Ishikawa (cell line): ENCODE data around the gene ACHE.

ENCODE experiments used
- CEBPB ChIP-seq: IDR thresholded peaks from 2 replicates; pipeline ENCODE4 v1.6.1; 2012
- CREB1 ChIP-seq: IDR thresholded peaks from 2 replicates; pipeline ENCODE4 v1.6.1; 2012; ENCODE audit warnings: low read depth
- EGR1 ChIP-seq: IDR thresholded peaks from 2 replicates; pipeline ENCODE4 v1.6.1; 2012
- EP300 ChIP-seq: IDR thresholded peaks from 2 replicates; pipeline ENCODE4 v1.6.1; 2012; ENCODE audit warnings: borderline replicate concordance
- FOXM1 ChIP-seq: IDR thresholded peaks from 2 replicates; pipeline ENCODE4 v1.6.1; 2012; ENCODE audit warnings: low read depth, borderline replicate concordance
- NFIC ChIP-seq: IDR thresholded peaks from 2 replicates; pipeline ENCODE4 v1.6.1; 2012
- RAD21 ChIP-seq: IDR thresholded peaks from 2 replicates; pipeline ENCODE4 v1.6.1; 2012; ENCODE audit warnings: low read depth
- REST ChIP-seq: IDR thresholded peaks from 2 replicates; pipeline ENCODE4 v1.6.1; 2012; ENCODE audit warnings: low read depth, mild to moderate bottlenecking
- TAF1 ChIP-seq: IDR thresholded peaks from 2 replicates; pipeline ENCODE4 v1.6.1; 2012; ENCODE audit warnings: low read depth, mild to moderate bottlenecking
- TCF12 ChIP-seq: IDR thresholded peaks from 2 replicates; pipeline ENCODE4 v1.6.1; 2012; ENCODE audit warnings: low read depth
- TEAD4 ChIP-seq: IDR thresholded peaks from 2 replicates; pipeline ENCODE4 v1.6.1; 2012
- USF1 ChIP-seq: IDR thresholded peaks from 2 replicates; pipeline ENCODE4 v1.6.1; 2012
- YY1 ChIP-seq: IDR thresholded peaks from 2 replicates; pipeline ENCODE4 v1.6.1; 2012; ENCODE audit warnings: low read depth
- ZBTB7A ChIP-seq: IDR thresholded peaks from 2 replicates; pipeline ENCODE4 v1.6.1; 2012; ENCODE audit warnings: low read depth
- TF ChIP-seq, protein P1 (sequence below): IDR thresholded peaks from 2 replicates; pipeline ENCODE4 v1.6.1; 2012

The ACHE gene

DNA sequence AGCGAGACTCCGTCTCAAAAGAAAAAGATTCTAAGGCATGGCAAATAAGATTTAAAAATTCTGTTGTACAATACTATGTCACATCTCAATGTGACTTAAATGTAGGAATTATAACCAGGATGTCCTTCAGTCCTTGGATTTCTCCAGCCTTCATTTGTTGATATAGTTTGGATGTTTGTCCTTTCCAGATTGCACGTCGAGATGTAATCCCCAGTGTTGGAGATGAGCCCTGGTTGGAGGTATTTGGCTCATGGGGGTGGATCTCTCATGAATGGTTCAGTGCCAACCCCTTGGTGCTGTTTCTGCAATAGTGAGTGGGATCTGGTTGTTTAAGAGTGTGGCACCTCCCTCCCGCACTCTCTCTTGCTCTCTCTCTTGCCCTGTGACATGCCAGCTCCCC lies 12.8 kb upstream of the ACHE start:
- TF ChIP-seq ZBTB7A, result no peak
- TF ChIP-seq EGR1, result no peak
- TF ChIP-seq YY1, result no peak
- no peak for TF ChIP-seq EP300
- TF ChIP-seq CEBPB, result no peak
- no peak for TF ChIP-seq FOXM1
- TF ChIP-seq REST, result no peak

- TF ChIP-seq RAD21, result no peak
- no peak for TF ChIP-seq TEAD4
- TF ChIP-seq YY1, result no peak
- TF ChIP-seq, protein P1, sequence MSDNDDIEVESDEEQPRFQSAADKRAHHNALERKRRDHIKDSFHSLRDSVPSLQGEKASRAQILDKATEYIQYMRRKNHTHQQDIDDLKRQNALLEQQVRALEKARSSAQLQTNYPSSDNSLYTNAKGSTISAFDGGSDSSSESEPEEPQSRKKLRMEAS, result no peak
- no peak for TF ChIP-seq EP300
- TF ChIP-seq FOXM1, result no peak
- TF ChIP-seq TAF1, result no peak
- no peak for TF ChIP-seq CREB1
- no peak for TF ChIP-seq EGR1
- no peak for TF ChIP-seq USF1
- TF ChIP-seq REST, result no peak
- no peak for TF ChIP-seq NFIC
- TF ChIP-seq CEBPB, result no peak
- no peak for TF ChIP-seq TCF12
- TF ChIP-seq ZBTB7A, result no peak
These were observed 7.0 kb upstream of the ACHE start for GRCh38 chr7:100902638-100903037.

DNA sequence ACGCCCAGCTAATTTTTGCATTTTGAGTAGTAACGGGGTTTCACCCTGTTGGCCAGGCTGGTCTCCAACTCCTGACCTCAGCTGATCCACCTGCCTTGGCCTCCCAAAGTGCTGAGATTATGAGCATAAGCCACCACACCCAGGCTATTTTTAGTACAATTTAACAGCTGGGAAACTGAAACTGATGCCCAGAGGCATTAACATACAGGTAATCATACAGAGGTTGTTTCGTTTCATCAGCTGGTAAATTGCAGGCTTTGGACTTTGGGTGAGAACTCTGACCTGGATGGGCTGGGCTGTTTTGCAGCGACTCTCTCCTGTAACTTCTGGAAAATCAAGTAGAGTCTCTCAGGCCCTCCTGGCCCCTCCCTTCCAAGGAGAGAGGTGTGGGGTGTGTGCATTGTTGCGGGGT lies 6.2 kb upstream of the ACHE start:
- no peak for TF ChIP-seq CREB1
- TF ChIP-seq REST, result no peak
- no peak for TF ChIP-seq FOXM1

GRCh38 chr7:100900978-100901377 lies 5.3 kb upstream of the ACHE start:
- TF ChIP-seq TAF1 (no peak), ZBTB7A (no peak), EGR1 (no peak), REST (no peak), TCF12 (no peak), RAD21 (no peak), CREB1 (no peak), YY1 (no peak), NFIC (no peak), TEAD4 (no peak)
